ENCODE measurements around the gene CYGB.

Gene CYGB

GRCh38 chr17:76537578-76538280, at the start of gene CYGB:
Gene CYGB, minus strand, starts transcription at chr17:76537709. Its CDS starts 167 bp downstream, at chr17:76537542.
- DNase-seq = no peak

- peak; percentile 39 for DNase-seq
Measured at GRCh38 chr17:76586741-76587487, 49.4 kb upstream of the CYGB start.

GRCh38 chr17:76585649-76586593, 48.4 kb upstream of the CYGB start, which contains the start of gene ST6GALNAC2:
Gene ST6GALNAC2, minus strand, starts transcription at chr17:76585860. Its CDS starts 52 bp downstream, at chr17:76585808.
- peak; percentile 74 for DNase-seq

GRCh38 chr17:76585033-76585648, 47.6 kb upstream of the CYGB start:
- DNase-seq = peak; percentile 75

GRCh38 chr17:76584427-76585032, 47.0 kb upstream of the CYGB start:
- no peak for DNase-seq

- no peak for DNase-seq
Measured at GRCh38 chr17:76582660-76583059, 45.2 kb upstream of the CYGB start.

- DNase-seq = no peak
Measured at GRCh38 chr17:76581515-76581914, 44.0 kb upstream of the CYGB start.

GRCh38 chr17:76579281-76579680, 41.8 kb upstream of the CYGB start:
- no peak for DNase-seq

GRCh38 chr17:76578376-76578775, 40.9 kb upstream of the CYGB start:
- DNase-seq = no peak

- DNase-seq = no peak
Measured at GRCh38 chr17:76577876-76578275, 40.4 kb upstream of the CYGB start.

- no peak for DNase-seq
Measured at GRCh38 chr17:76576189-76576588, 38.7 kb upstream of the CYGB start.

GRCh38 chr17:76575570-76575969, 38.1 kb upstream of the CYGB start:
- no peak for DNase-seq

GRCh38 chr17:76574166-76574565, 36.7 kb upstream of the CYGB start:
- no peak for DNase-seq

- no peak for DNase-seq
Measured at GRCh38 chr17:76573096-76573495, 35.6 kb upstream of the CYGB start.

- no peak for DNase-seq
Measured at GRCh38 chr17:76572201-76572910, 34.8 kb upstream of the CYGB start.

- no peak for DNase-seq
Measured at GRCh38 chr17:76570877-76571471, 33.5 kb upstream of the CYGB start.

- no peak for DNase-seq
Measured at GRCh38 chr17:76570457-76570856, 32.9 kb upstream of the CYGB start.

- DNase-seq = peak; percentile 74
Measured at GRCh38 chr17:76569607-76570279, 32.2 kb upstream of the CYGB start.

GRCh38 chr17:76568811-76569221, 31.3 kb upstream of the CYGB start:
- no peak for DNase-seq

- no peak for DNase-seq
Measured at GRCh38 chr17:76567634-76568432, 30.3 kb upstream of the CYGB start.

Data from retina (tissue), 1 donor.